IMR-90 (cell line): ENCODE results near the gene PYDC2. TPM values are rescaled to one million over a fixed set of nuclear protein-coding genes. Genes with fewer than 3 reads are reported as not detected.
A peak's percentile ranks its signal among the peaks of the same experiment; 100 is the strongest.

ENCODE experiments used
- ATAC-seq: fragments of 200-7000 bp; cut with Tn5 transposase; 2 replicates; pipeline ENCODE4 v1.9.1; 2020; ENCODE audit warnings: low read depth, mild to moderate bottlenecking, moderate library complexity
- BruUV-seq: library from RNA; stranded (reverse); fragments of 400-500 nt; replicated peaks from 2 replicates; lab custom pipeline; 2021; lab: Mats Ljungman, UMichigan
- CTCF ChIA-PET: fragments of 300-600 bp; formaldehyde crosslinking; extraction: SDS; loops from one replicate; lab custom pipeline; 2021; ENCODE audit warnings: antibody characterized with exemption; lab: Yijun Ruan, JAX
- POLR2A ChIA-PET: fragments of 300-600 bp; sonication (Branson Sonifier 250); formaldehyde crosslinking; loops from one replicate; lab custom pipeline; 2022; ENCODE audit warnings: antibody characterized with exemption; ENCODE audit not compliant: unreplicated experiment; lab: Charles Lee
- DNase-seq: peaks from one replicate; pipeline ENCODE4 v3.0.0; 2013
- H2AFZ ChIP-seq: replicated peaks from 2 replicates; pipeline ENCODE3; 2013; ENCODE audit warnings: low read length, mild to moderate bottlenecking; ENCODE audit not compliant: poor library complexity
- H2AK5ac ChIP-seq: 2 replicates; pipeline ENCODE4 v1.6.1; 2013; ENCODE audit warnings: low read depth, low read length, inconsistent platforms
- H2AK9ac ChIP-seq: replicated peaks from 2 replicates; pipeline ENCODE3; 2013; ENCODE audit warnings: mild to moderate bottlenecking, low read depth, low read length, moderate library complexity; ENCODE audit not compliant: poor library complexity
- H2BK120ac ChIP-seq: 2 replicates; pipeline ENCODE4 v1.6.1; 2013; ENCODE audit warnings: low read depth, low read length, inconsistent platforms
- H2BK15ac ChIP-seq: 3 replicates; pipeline ENCODE4 v1.6.1; 2013; ENCODE audit warnings: low read depth, low read length, inconsistent platforms
- H2BK20ac ChIP-seq: 2 replicates; pipeline ENCODE4 v1.6.1; 2013; ENCODE audit warnings: low read depth, mild to moderate bottlenecking, inconsistent platforms, low read length, moderate library complexity
- H2BK5ac ChIP-seq: 2 replicates; pipeline ENCODE4 v1.6.1; 2013; ENCODE audit warnings: mild to moderate bottlenecking, low read depth, low read length, inconsistent platforms; ENCODE audit not compliant: poor library complexity, severe bottlenecking
- H3K14ac ChIP-seq: replicated peaks from 2 replicates; pipeline ENCODE4 v1.6.1; 2013; ENCODE audit warnings: low read depth, low read length, inconsistent platforms
- H3K18ac ChIP-seq: 2 replicates; pipeline ENCODE4 v1.6.1; 2013; ENCODE audit warnings: low read depth, low read length, control low read depth
- H3K23ac ChIP-seq: 2 replicates; pipeline ENCODE4 v1.6.1; 2013; ENCODE audit warnings: low read depth, low read length, inconsistent platforms
- H3K27ac ChIP-seq: 2 replicates; pipeline ENCODE4 v1.5.1; 2013; ENCODE audit warnings: mild to moderate bottlenecking, control low read depth, low read length; ENCODE audit not compliant: insufficient read depth
- H3K27me3 ChIP-seq: 2 replicates; pipeline ENCODE4 v1.6.1; 2013; ENCODE audit warnings: low read length; ENCODE audit not compliant: control insufficient read depth, insufficient read depth
- H3K36me3 ChIP-seq: 2 replicates; pipeline ENCODE4 v1.6.1; 2013; ENCODE audit warnings: low read length, mixed read lengths; ENCODE audit not compliant: control insufficient read depth, insufficient read depth
- H3K4ac ChIP-seq: 2 replicates; pipeline ENCODE4 v1.6.1; 2013; ENCODE audit warnings: low read depth, low read length, inconsistent platforms
- H3K4me1 ChIP-seq: 2 replicates; pipeline ENCODE4 v1.6.1; 2013; ENCODE audit warnings: low read length, mixed read lengths; ENCODE audit not compliant: control insufficient read depth, insufficient read depth
- H3K4me2 ChIP-seq: 2 replicates; pipeline ENCODE4 v1.6.1; 2013; ENCODE audit warnings: low read depth, mild to moderate bottlenecking, control low read depth, low read length, moderate library complexity
- H3K4me3 ChIP-seq: 2 replicates; pipeline ENCODE4 v1.5.1; 2013; ENCODE audit warnings: low read depth, mild to moderate bottlenecking, control low read depth, low read length, moderate library complexity; ENCODE audit not compliant: insufficient read depth
- H3K56ac ChIP-seq: 2 replicates; pipeline ENCODE4 v1.6.1; 2013; ENCODE audit warnings: low read length, inconsistent platforms; ENCODE audit not compliant: insufficient read depth; ENCODE audit errors: extremely low read depth
- H3K79me1 ChIP-seq, 2 experiments: 2 replicates each; pipeline ENCODE4 v1.6.1; 2013; ENCODE audit warnings: low read length in 2 of 2, inconsistent platforms in 1 of 2, low read depth in 1 of 2
- H3K9ac ChIP-seq: 2 replicates; pipeline ENCODE4 v1.6.1; 2013; ENCODE audit warnings: low read depth, low read length, control low read depth
- H3K9me1 ChIP-seq: 2 replicates; pipeline ENCODE4 v1.6.1; 2013; ENCODE audit warnings: low read length, inconsistent platforms; ENCODE audit not compliant: insufficient read depth
- H3K9me3 ChIP-seq: 2 replicates; pipeline ENCODE4 v1.6.1; 2013; ENCODE audit warnings: low read length; ENCODE audit not compliant: control insufficient read depth, insufficient read depth
- H4K20me1 ChIP-seq: 2 replicates; pipeline ENCODE4 v1.6.1; 2013; ENCODE audit warnings: low read length, inconsistent platforms; ENCODE audit not compliant: insufficient read depth
- H4K5ac ChIP-seq: 2 replicates; pipeline ENCODE4 v1.6.1; 2013; ENCODE audit warnings: mild to moderate bottlenecking, low read depth, low read length, control low read depth
- H4K8ac ChIP-seq, 2 experiments: 2 replicates each; pipeline ENCODE4 v1.6.1; 2013; ENCODE audit warnings: low read depth in 2 of 2, low read length in 2 of 2, control low read depth in 1 of 2, inconsistent platforms in 1 of 2
- H4K91ac ChIP-seq: 2 replicates; pipeline ENCODE4 v1.6.1; 2013; ENCODE audit warnings: low read depth, low read length, inconsistent platforms; ENCODE audit not compliant: insufficient read depth
- BHLHE40 ChIP-seq: fragments of 150-350 bp; IDR thresholded peaks from 2 replicates; pipeline ENCODE4 v1.6.1; 2016; ENCODE audit warnings: mild to moderate bottlenecking, low read depth, low read length
- CEBPB ChIP-seq: IDR thresholded peaks from 2 replicates; pipeline ENCODE4 v1.6.1; 2012; ENCODE audit warnings: low read depth, low read length, improper control_type of control experiment
- CHD1 ChIP-seq: IDR thresholded peaks from 2 replicates; pipeline ENCODE4 v1.6.1; 2012; ENCODE audit warnings: low read depth, low read length, improper control_type of control experiment
- CTCF ChIP-seq: conservative IDR thresholded peaks from 2 replicates; pipeline ENCODE4 v1.5.1; 2012; ENCODE audit warnings: mild to moderate bottlenecking, low read depth, low read length, improper control_type of control experiment
- ELK1 ChIP-seq: fragments of 150-350 bp; IDR thresholded peaks from 2 replicates; pipeline ENCODE4 v1.6.1; 2016; ENCODE audit warnings: low read depth, mild to moderate bottlenecking, low read length, moderate library complexity, borderline replicate concordance
- FOS ChIP-seq: fragments of 150-350 bp; IDR thresholded peaks from 2 replicates; pipeline ENCODE4 v1.6.1; 2016; ENCODE audit warnings: low read depth, low read length
- MAFK ChIP-seq: IDR thresholded peaks from 2 replicates; pipeline ENCODE4 v1.6.1; 2012; ENCODE audit warnings: low read depth, low read length, improper control_type of control experiment
- MAZ ChIP-seq: IDR thresholded peaks from 2 replicates; pipeline ENCODE4 v1.6.1; 2012; ENCODE audit warnings: low read depth, mild to moderate bottlenecking, low read length, improper control_type of control experiment, moderate library complexity, borderline replicate concordance
- MXI1 ChIP-seq: IDR thresholded peaks from 2 replicates; pipeline ENCODE4 v1.6.1; 2012; ENCODE audit warnings: low read depth, mild to moderate bottlenecking, low read length, moderate library complexity, borderline replicate concordance
- NFE2L2 ChIP-seq: fragments of 150-350 bp; IDR thresholded peaks from 2 replicates; pipeline ENCODE4 v1.6.1; 2016; ENCODE audit warnings: low read depth, mild to moderate bottlenecking, low read length
- POLR2A ChIP-seq: IDR thresholded peaks from 2 replicates; pipeline ENCODE4 v1.6.1; 2012; ENCODE audit warnings: mild to moderate bottlenecking, low read depth, low read length
- RAD21 ChIP-seq: IDR thresholded peaks from 2 replicates; pipeline ENCODE4 v1.6.1; 2012; ENCODE audit warnings: low read length, improper control_type of control experiment
- RCOR1 ChIP-seq: IDR thresholded peaks from 2 replicates; pipeline ENCODE4 v1.6.1; 2012; ENCODE audit warnings: mild to moderate bottlenecking, low read length, improper control_type of control experiment; ENCODE audit not compliant: insufficient replicate concordance
- RFX5 ChIP-seq: IDR thresholded peaks from 2 replicates; pipeline ENCODE4 v1.8.0; 2012; ENCODE audit warnings: low read depth, mild to moderate bottlenecking, low read length, moderate library complexity
- SMC3 ChIP-seq: fragments of 150-350 bp; IDR thresholded peaks from 2 replicates; pipeline ENCODE4 v1.6.1; 2016; ENCODE audit warnings: low read depth, mild to moderate bottlenecking, antibody characterized with exemption, low read length, moderate library complexity
- USF2 ChIP-seq: fragments of 150-350 bp; IDR thresholded peaks from 2 replicates; pipeline ENCODE4 v1.6.1; 2017; ENCODE audit warnings: mild to moderate bottlenecking, antibody characterized with exemption, low read length, low read depth
- WGBS, 2 experiments: methylation state at CpG; one replicate each; pipeline versions ENCODE4 v1.1.5 to v1.1.7; 2013; ENCODE audit warnings: missing lambda C conversion rate in 2 of 2; ENCODE audit not compliant: insufficient read length in 1 of 2; ENCODE audit errors: extremely low coverage in 2 of 2; 5-methylcytosine and 5-hydroxymethylcytosine counted together
- dilution Hi-C: fragments of 300-500 bp; cut with HindIII; formaldehyde crosslinking; loops from one replicate; pipeline ENCODE4 v1.14.3; 2018; ENCODE audit warnings: low sequenced_read_pairs; ENCODE audit not compliant: unreplicated experiment
- in situ Hi-C: fragments of 300-500 bp; cut with MboI; formaldehyde crosslinking; loops from 3 replicates; pipeline ENCODE4 v1.14.3; 2019; ENCODE audit warnings: low sequenced_read_pairs, inconsistent platforms, mixed read lengths
- intact Hi-C: fragments of 100-400 bp; cut with micrococcal nuclease; formaldehyde crosslinking; loops from 2 replicates; pipeline ENCODE4 v1.10.0; 2022
- polyA plus RNA-seq, 3 experiments: library from polyadenylated mRNA; depleted of rRNA; stranded (reverse); fragments of >200 nt; gene quantifications; 2 replicates each; pipeline ENCODE4 v1.2.3, GENCODE V29; 2012; ENCODE audit warnings: low replicate concordance in 1 of 3
- total RNA-seq: library from RNA; depleted of rRNA; stranded (reverse); fragments of >200 nt; gene quantifications from 2 replicates; pipeline ENCODE4 v1.2.3, GENCODE V29; 2012

The PYDC2 gene
- total and polyA plus RNA-seq, 2 of the 4 experiments (the other 2 are of a cell fraction): not detected

GRCh38 chr3:191492601-191493000, 31.6 kb downstream of the PYDC2 start:
- no peak overlapping the region for H2AK5ac ChIP-seq
- H3K27ac ChIP-seq: no peak overlapping the region
- no peak overlapping the region for H2AK9ac ChIP-seq
- WGBS, 2 experiments: no CpG with 5 or more reads among the region's 1 CpG
- no peak overlapping the region for H2BK5ac ChIP-seq
- no peak overlapping the region for H4K5ac ChIP-seq
- H3K4ac ChIP-seq: no peak overlapping the region
- intact Hi-C loops (no loop called here), in situ Hi-C loops (no loop called here), dilution Hi-C loops (no loop called here)
- no peak overlapping the region for H3K14ac ChIP-seq
- no peaks in the 10 kb centered on the region for H3K4me1 ChIP-seq
- H4K8ac ChIP-seq: no peak overlapping the region
- DNase-seq: peak; percentile 0
- POLR2A ChIA-PET: no interaction called here
- no peak overlapping the region for H3K9ac ChIP-seq
- H3K18ac ChIP-seq: no peak overlapping the region
- H4K20me1 ChIP-seq: no peaks in the 10 kb centered on the region
- no peak overlapping the region for H3K4me2 ChIP-seq
- no peak overlapping the region for H3K56ac ChIP-seq
- no peak overlapping the region for H4K91ac ChIP-seq
- CTCF ChIA-PET: no interaction called here
- H2BK120ac ChIP-seq: no peak overlapping the region
- no peak overlapping the region for H2AFZ ChIP-seq
- no peaks in the 10 kb centered on the region for H3K27me3 ChIP-seq
- no peak for ATAC-seq
- no peak overlapping the region for H3K23ac ChIP-seq
- no peaks in the 10 kb centered on the region for H3K79me1 ChIP-seq
- no peak overlapping the region for H2BK20ac ChIP-seq
- no peaks in the 10 kb centered on the region for H3K9me3 ChIP-seq
- H2BK15ac ChIP-seq: no peak overlapping the region
- BruUV-seq: no TSS peak
- H3K4me3 ChIP-seq: no peak overlapping the region
- TF ChIP-seq SMC3 (no peak), CHD1 (no peak), FOS (no peak), CTCF (no peak), RCOR1 (no peak), BHLHE40 (no peak), MAFK (no peak), ELK1 (no peak), NFE2L2 (no peak), USF2 (no peak), CEBPB (no peak), MXI1 (no peak), RFX5 (no peak), MAZ (no peak), POLR2A (no peak), RAD21 (no peak)
- no peaks in the 10 kb centered on the region for H3K36me3 ChIP-seq
- H3K9me1 ChIP-seq: no peaks in the 10 kb centered on the region
